Activated naive CD4-positive, alpha-beta T cell (primary cell): Measurements from ENCODE around the gene EIF2A.
"Not testable (repeated sequence)": the region's sequence is repeated elsewhere in the genome, so short reads cannot be mapped to it uniquely, and the experiment has no call there.

Source experiments
- DNase-seq, 4 experiments: peaks; one replicate each; lab custom pipeline; 2025; lab: John Stamatoyannopoulos, UW

Gene EIF2A

DNA sequence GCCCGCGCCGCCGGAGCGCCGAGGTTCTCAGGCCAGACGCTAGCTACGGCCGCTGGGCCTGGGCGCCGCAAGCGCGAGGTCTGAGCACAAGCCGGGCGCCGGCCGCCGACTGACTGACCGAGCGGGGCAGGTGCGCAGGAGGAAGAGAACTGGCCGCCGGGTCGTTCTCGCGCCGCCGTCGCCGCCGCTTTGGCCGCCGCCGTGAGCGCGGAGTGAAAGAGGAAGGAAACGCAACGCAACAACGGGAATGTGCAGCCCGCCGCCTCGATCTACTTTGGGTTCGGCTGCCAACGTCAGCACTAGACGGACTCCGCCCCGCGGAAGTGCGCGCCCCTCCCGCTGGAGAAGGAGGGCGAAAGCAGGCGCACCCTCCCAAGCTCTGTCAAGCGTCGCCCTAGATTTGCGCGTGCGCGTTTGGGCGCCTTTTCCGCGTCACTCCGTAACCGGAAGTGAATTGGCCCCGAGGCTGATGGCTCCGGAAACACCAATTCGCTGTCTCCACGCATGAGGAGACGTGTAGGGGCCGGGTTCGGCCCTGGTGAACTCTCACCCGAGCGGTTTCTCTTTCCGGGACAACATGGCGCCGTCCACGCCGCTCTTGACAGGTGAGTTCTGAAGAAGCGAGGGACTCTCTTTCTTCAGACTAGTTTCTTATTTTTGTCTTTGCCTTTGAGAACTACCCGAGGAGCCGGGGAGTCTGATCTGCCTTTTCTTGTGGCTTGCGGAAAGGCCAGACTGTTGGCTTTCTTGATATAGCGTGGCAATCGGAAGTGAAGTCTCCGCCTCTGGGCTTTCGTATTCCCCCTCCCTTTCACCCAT lies at the start of gene EIF2A, which contains the start of gene SERP1:
Gene EIF2A, plus strand, starts transcription at position 562 of the 819 bp plus-strand sequence. Its CDS starts 16 bp downstream, at position 578.
Gene SERP1, minus strand, starts transcription at position 271 of the 819 bp plus-strand sequence. CDS start 361 bp downstream, outside the sequence.
- peak; percentile 97 to 99 (median 98) for DNase-seq

DNA sequence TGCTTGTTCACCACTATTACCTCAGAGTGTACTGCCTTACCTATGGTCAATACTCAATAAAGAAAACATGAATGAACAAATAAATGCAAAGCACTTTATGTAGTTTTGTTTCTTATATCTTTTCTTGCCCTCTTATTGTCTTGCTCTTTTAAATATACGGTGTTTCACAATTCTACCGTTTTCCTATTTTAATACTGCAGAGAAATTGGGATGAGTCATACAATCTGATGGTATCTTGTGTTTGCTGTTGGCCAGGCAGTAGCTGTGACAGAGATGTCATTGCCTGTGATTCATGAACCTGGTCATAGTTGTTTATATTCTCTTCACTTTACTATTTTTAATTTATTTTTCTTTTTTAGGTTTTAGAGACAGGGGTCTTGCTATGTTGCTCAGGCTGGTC lies 48.6 kb upstream of the EIF2A start:
- DNase-seq, result no peak

DNA sequence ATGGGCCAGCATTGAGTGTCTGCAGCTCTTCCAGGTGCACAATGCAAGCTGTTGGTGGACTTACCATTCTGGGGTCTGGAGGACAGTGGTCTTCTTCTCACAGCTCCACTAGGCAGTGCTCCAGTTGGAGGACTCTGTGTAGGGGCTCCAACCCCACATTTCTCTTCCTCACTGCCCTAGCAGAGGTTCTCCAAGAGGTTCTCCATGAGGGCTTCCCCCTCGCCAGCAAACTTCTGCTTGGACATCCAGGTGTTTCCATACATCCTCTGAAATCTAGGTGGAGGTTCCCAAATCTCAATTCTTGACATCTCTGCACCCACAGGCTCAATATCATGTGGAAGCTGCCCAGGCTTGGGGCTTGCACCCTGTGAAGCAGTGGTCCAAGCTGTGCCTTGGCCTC lies 45.6 kb upstream of the EIF2A start:
- not testable (repeated sequence) for DNase-seq

DNA sequence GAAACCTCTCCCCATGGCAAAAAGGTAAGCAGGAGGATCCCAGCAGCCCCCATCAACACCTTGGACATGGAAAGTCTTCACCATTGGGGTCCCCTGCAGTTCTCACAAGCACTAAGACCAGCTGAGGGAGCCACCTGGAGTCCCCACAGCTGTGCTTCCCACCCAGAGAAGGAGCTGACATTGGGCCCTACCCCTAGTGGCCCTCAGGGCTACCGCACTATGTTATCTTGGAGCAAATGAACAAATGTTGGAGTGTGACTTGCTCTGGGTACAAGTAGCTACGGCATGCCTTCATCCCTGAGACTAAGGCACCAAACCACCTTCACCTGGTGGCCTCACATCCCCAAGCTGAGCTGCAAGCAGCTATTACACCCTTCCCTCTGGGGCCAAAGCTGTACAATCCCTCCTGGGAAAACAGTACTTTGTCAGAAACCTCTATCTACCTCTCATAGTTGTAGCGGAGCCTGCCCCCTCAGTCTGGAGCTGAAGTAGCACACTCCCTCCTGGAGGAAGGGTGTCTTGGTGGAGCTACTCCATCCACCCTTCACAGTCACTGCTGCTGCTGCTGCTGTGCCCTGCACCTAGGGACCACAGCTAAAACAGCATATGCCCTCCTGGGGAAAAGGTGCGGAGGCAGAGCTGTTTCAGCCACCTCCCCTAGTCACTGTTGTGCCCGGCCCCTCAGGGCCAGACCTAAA lies 43.0 kb upstream of the EIF2A start:
- DNase-seq, result no peak

DNA sequence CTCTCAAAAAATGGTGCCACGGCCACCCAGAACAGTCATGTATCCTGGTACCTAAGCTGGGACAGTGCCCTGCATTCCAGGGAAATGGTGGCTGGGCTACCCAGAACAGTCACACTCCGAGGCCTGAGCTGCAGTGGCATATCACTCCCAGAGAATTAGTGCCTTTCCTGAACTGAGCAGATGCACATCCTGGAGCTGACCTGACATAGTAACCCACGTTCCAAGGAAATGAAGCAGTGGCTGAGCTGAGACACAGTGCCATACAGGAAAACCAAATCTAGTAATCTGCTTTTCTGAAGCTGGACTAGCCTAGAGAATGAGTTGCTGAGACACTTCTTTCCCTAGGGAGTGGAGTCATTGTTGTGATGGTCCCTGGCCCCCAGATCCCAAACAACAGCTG lies 42.1 kb upstream of the EIF2A start:
- no peak for DNase-seq

DNA sequence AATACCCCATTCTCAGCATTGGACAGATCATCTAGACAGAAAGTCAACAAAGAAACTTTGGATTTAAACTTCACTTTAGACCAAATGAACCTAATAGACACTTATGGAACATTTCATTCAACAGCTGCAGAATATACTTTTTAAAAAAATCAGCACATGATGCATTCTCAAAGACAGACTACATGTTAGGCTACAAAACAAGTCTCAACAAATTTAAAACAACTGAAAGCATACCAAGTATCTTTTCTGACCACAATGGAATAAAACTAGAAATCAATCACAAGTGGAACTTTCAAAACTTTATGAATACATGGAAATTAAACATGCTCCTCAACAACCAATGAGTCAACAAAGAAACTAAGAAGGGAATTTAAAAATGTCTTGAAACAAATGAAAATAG lies 38.2 kb upstream of the EIF2A start:
- no peak for DNase-seq

DNA sequence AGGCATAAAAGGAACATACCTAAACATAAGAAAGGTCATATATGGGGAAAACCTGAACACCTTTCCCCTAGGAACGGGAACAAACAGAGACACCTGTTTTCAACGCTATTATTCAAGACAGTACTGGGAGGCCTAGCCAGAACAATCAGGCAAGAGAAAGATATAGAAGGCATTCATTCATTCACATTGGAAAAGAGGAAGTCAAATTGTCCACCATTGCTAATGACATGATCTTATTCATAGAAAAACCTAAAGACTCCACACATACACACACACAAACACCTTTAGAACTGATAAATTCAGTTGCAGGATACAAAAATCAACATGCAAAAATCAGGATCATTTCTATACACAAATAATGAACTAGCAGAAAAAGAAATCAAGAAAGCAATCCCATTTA lies 36.8 kb upstream of the EIF2A start:
- DNase-seq, result no peak

DNA sequence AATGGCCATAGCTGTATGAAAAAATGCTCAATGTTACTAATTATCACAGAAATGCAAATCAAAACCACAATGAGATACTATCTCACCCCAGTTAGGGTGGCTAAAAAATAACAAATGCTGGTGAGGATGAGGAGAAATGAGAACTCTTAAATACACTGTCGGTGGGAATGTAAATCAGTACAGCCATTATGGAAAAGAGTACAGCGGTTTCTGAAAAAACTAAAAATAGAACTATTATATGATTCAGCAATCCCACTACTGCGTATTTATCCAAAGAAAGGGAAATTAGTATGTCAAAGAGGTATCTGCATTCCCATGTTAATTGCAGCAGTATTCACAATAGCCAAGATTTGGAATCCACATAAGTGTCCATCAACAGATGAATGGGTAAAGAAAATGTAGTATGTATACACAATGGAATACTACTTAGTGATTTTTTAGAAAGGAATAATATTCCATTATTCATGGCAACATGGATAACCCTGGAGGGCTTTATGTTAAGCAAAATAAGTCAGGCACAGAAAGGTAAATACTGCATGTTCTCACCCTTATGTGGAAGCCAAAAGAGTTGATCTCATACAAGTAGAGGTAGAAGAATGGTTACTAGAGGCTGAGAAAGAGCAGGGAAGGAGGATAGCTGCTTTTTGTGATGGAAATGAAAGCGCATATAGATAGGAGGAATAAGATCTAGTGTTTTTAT lies 35.3 kb upstream of the EIF2A start:
- no peak for DNase-seq

DNA sequence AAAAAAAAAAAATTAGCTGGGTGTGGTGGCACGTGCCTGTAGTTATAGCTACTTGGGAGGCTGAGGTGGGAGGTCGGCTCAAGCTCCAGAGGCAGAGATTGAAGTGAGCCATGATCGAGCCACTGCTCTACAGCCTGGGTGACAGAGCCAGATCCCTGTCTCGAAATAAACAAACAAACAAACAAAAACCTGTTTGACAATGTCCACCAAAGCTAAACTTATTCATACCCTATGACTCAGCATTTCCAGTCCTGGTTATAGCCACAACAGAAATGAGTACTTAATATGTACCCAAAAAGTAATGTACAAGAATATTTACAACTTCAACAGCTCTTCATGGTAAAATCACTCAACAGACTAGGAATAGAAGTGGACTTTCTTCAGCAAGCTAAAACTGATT lies 31.4 kb upstream of the EIF2A start:
- no peak for DNase-seq

DNA sequence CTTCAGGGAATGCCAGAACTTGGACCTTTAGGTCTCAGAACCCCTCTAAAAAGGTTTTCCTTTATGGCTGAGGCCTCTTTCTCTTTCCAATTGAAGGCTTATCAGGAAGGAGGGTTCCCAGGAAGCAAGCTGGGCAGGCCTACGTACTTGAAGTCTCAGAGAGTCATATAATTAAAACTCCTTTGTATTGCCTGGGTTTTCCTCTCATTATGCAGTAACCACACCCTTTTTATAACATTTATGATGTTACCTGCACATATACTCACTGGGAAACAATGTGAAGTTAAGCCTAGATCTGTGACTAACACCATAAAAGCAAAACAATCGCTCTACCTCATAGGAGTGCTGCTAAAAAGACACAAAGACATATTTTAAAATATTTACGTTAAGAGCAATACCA lies 27.6 kb upstream of the EIF2A start:
- DNase-seq, result no peak

DNA sequence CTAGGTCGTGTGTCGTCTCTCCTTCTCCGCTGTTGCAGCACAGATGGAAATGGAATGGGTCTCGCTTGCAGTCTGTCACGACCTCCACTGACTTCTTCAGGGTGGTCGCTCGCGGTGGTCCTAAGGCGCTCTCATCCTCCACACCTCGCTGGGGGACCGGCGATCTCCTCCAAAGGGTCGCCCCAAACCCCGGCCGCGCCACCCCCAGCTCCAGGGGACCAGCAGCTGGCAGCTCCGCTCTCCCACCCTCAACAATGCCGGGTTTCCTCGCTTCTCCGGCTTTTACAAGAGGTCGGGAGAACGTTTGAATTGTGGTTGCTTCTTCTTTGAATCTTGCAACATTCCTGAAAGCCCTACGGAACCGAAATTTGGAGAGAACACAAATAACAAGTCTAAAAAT lies 26.2 kb upstream of the EIF2A start:
- no peak for DNase-seq

DNA sequence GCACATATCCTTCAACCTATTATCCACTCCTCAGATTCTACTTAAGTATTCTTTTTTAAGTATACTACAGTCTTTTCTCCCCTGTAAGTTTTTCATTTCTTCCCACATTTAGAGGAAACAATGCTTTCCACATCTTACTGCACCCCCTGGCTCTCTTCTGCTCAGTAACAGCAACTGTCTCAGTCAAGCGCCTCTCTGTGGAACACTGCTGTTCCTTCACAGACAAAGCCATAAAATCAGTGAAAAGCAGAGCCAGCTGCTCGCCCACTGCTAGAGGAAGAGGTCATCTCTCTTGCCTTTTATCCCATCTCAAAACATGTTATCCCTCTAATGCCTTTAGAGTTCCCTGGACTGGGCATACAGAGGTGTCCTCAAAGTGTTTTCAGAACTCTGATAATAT lies 25.1 kb upstream of the EIF2A start:
- DNase-seq, result no peak

DNA sequence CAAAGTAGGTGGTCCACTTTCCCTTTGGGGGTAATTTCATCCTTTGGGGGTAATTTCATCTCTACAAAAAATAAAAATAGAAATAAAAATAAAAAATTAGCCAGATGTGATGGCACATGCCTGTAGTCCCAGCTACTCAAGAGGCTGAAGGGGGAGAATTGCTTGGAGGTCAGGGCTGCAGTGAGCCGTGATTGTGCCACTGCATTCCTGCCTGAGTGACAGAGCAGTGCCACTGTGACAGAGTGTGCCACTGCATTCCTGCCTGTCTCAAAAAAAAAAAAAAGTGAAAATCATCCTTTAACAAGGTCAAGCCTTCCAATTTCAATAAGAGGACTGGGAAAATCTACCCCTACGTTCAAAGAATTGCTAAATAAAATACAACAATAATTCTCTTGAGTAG lies 23.0 kb upstream of the EIF2A start:
- no peak for DNase-seq

DNA sequence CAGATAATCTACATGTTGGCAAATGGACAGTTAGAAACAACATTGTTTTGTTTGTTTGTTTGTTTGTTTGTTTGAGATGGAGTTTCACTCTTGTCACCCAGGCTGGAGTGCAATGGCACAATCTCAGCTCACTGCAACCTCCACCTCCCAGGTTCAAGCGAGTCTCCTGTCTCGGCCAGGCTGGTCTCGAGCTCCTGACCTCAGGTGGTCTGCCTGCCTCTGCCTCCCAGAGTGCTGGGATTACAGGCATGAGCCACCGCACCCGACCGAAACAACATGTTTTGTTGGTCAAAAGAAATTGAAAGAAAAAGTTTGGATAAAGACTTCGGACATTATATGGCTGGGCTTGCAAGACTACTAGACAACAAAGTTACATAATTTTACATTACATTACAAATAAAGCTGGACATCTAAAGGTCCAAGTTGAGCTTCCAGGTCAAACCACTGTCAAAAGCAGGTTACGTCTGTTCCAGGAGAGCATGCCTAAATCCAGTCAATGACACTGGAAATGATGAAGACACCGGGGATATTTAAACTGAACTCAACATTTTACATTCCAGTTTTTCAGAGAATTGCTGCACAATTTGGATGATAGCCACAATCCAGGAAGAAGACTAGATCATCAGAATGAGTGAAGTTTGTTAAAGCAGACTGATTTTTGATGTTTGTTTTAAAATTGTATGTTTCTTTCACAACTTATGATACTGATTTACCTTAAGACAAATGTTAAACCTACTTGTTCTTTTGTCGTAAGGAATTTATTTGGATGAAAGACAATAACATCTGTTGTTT lies 18.9 kb upstream of the EIF2A start:
- no peak for DNase-seq

DNA sequence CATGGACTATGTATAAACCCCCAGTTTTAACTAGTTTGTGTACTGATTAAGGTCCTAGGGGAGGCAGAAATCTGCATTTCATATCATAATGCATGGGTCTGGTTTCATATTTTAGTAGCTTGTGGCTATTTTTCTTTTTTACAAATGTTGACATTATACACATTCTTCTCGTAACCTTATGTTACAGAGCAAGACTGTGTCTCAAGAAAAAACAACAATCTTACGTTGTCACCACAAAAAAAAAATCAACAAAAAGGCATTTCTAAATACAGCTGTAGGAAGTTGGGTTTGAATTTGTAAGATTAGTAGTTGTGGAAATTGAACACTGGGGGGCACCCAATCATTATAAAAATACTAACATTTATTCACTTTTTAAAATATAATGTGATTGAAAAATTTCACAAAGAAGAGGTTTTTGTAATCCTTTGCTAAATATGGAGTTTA lies 18.2 kb upstream of the EIF2A start:
- no peak for DNase-seq

DNA sequence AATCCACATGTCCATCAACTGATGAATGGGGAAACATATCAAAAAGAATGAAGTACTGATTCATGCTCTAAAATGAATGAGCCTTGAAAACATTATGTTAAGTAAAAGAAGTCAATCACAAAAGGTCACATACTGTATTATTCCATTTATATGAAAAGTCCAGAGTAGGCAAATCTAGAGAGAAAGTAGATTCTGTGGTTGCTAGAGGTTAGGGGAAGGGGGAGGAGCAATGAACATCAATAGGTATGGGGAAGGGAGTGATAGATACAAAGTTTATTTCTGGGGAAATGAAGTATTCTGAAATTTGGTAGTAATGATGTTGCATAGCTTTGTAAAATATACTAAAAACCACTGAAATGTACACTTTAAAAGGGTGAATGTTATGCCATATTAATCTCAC lies 14.8 kb upstream of the EIF2A start:
- DNase-seq, result no peak

DNA sequence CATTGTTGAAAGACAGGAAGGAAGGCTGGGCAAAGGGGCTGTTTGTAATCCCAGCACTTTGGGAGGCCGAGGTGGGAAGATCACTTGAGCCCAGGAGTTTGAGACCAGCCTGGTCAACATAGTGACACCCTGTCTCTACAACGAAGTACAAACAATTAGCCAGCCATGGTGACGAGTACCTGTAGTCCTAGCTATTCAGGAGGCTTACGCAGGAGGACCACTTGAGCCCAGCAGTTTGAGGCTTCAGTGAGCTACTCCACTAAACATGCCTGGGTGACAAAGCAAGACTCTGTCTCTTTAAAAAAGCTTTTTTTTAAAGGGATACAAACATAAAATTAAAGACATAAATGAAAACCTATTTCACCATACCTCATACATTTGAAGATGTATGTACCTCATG lies 11.4 kb upstream of the EIF2A start:
- no peak for DNase-seq

DNA sequence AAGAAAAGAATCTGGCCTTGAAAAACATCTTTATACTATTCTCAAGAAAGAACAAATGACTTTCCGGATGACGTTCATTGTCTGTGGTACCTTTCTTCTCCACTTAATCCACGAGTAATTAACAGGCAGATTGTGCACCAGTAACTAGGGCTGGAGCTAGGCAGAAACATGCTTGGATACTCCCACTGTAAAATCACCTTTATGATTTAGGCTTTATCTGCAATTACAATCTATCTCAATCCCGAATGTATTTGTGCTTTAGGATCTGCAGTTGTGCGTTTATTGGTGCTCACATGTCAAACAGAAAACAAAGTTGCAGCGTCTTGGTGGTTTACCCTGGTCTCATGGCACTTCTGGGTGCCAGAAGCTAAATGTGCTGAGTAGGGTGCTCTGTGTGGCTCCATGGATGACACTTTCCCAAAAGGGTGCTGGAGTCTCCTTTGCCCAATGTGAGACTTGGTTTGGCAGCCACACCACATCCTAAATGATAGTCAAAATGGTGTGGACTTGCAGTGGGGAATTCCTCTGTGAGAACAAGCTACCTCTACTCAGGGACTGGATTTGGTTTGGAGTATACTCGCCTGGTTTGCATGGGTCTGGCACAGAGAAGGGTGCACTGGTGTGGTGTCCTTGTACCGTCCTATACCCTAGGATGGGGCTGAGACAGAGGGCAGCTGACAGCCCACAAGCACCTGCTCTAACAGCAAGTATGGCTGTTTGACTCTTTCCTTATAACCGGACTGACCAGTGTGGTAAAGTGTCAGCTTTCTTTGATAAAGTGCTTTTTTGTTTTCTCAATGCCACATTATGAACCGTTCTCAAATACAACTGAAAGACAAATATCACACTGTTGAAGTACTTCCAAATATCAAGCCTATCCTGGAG lies 8.0 kb upstream of the EIF2A start:
- no peak for DNase-seq

DNA sequence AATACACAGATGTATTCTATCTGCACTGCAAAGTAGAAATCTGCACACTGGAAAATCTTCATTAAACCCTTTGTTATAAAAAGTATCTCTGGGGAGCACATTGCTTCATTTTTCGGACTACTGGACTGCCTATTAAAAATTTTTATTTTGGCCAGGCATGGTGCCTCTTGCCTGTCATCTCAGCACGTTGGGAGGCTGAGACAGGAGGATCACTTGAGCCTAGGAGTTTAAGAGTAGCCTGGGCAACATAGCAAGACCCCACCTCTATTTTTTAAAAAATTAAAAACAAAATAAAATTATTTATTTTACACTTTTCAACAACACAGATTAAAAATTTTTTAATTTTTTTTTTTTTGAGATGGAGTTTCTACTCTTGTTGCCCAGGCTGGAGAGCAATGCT lies 6.3 kb upstream of the EIF2A start:
- DNase-seq, result no peak

DNA sequence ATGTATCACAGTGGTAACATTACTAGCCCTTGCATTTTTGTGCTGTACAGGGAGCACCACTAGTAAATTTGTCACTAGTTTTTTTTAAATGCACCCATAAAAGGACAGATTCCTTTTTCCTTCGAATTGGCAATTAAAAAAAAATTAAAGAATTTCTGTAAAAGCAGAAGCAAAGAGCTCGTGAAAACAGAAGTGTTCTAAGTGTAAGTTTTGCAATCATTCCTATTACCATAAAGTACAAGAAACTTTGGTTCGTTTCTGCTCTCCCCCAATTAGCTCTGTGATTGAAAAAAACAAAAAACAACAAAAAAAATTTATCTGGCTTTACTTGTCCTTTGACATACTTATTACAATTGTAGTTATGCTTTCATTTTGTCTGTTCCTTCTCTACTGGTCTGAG lies 5.6 kb upstream of the EIF2A start:
- no peak for DNase-seq

DNA sequence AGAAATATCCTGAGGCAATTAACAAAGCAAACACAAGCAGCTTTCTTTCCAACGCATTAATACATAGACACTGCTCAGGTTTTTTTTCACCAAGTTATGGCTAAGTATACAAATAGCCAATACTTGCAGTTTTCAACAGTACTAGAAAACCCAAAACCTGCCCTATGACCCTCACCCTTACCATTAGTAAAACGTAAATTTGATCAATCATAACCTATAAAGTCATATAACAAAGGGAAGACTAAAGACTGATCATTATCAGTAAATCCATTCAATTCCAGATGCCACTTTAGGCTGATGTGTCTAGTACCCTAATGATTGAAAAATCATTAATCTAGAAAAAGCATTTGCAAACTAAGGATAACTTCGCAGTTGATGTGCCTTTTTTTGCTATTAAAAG lies 3.5 kb upstream of the EIF2A start:
- DNase-seq, result no peak
